ENCODE measurements around the gene SNRPA1. TPM values are rescaled to one million over a fixed set of nuclear protein-coding genes. Genes with fewer than 3 reads are reported as not detected.
A peak's percentile ranks its signal among the peaks of the same experiment; 100 is the strongest.

Gene SNRPA1
- total and polyA plus RNA-seq, 12 donors: 23.8 to 51.4 (median 29.9) TPM

GRCh38 chr15:101248274-101248673 lies 46.8 kb downstream of the SNRPA1 start:
- 70 to 73% methylated on average over 3 of the region's 3 CpGs for WGBS, 2 donors
- Histone ChIP-seq H3K27ac (peak overlapping the region in 1 of 10 donors; percentile 80), H3K27me3 (no peaks in the 10 kb centered on the region), H3K36me3 (peaks cover 0 to 23% (median 0%) of the 10 kb centered on the region in 9 donors), H3K4me3 (peak overlapping the region in 2 of 10 donors; percentile 77 to 96), H3K9me3 (no peaks in the 10 kb centered on the region), H3K4me1 (peaks cover 19 to 85% (median 82%) of the 10 kb centered on the region in 9 donors)
- intact Hi-C loops (cut with DNase I): loop anchor here in 4 of 10 donors (5.0 to 10.0 kb wide), 3 partner anchors 53 to 63 kb away; no protein-coding TSS in a partner anchor
- DNase-seq (no peak), ATAC-seq (no peak)
- no peak for TF ChIP-seq CTCF (IDR thresholded peaks at IDR 0.05)

- intact Hi-C loops (cut with DNase I): loop anchor here in 4 of 10 donors (5.0 to 10.0 kb wide), 3 partner anchors 52 to 62 kb away; no protein-coding TSS in a partner anchor
- WGBS, 2 donors: 70% methylated on average over 10 of the region's 10 CpGs
Measured at GRCh38 chr15:101246824-101247745, 48.0 kb downstream of the SNRPA1 start.

GRCh38 chr15:101246391-101246790 lies 48.7 kb downstream of the SNRPA1 start:
- WGBS, 2 donors: 60 to 70% methylated on average over 6 of the region's 6 CpGs
- Histone ChIP-seq H3K27ac (peak overlapping the region in 4 of 10 donors; percentile 25 to 80 (median 38)), H3K27me3 (no peaks in the 10 kb centered on the region), H3K4me3 (peak overlapping the region in 2 of 10 donors; percentile 16 to 28), H3K9me3 (no peaks in the 10 kb centered on the region), H3K36me3 (peaks cover 0 to 31% (median 0%) of the 10 kb centered on the region in 9 donors), H3K4me1 (peaks cover 19 to 94% (median 91%) of the 10 kb centered on the region in 9 donors)
- DNase-seq (no peak), ATAC-seq (no peak)
- intact Hi-C loops (cut with DNase I): loop anchor here in 4 of 10 donors (5.0 to 10.0 kb wide), 3 partner anchors 52 to 62 kb away; no protein-coding TSS in a partner anchor
- TF ChIP-seq CTCF (IDR thresholded peaks at IDR 0.05): no peak

More at GRCh38 chr15:101246824-101247745, 48.0 kb downstream of the SNRPA1 start:
- peak overlapping the region in 4 of 10 donors; percentile 25 to 80 (median 38) for H3K27ac ChIP-seq
- H3K9me3 ChIP-seq: no peaks in the 10 kb centered on the region
- no peaks in the 10 kb centered on the region for H3K27me3 ChIP-seq
- peaks cover 0 to 27% (median 0%) of the 10 kb centered on the region in 9 donors for H3K36me3 ChIP-seq
- DNase-seq (no peak), ATAC-seq (no peak)
- peaks cover 19 to 88% (median 84%) of the 10 kb centered on the region in 9 donors for H3K4me1 ChIP-seq
- peak overlapping the region in 3 of 10 donors; percentile 9 to 28 (median 16) for H3K4me3 ChIP-seq
- no peak for TF ChIP-seq CTCF (IDR thresholded peaks at IDR 0.05)

- H3K27ac ChIP-seq: peak overlapping the region in 2 of 10 donors; percentile 28 to 80
- WGBS, 2 donors: 89 to 90% methylated on average over 14 of the region's 14 CpGs
- peaks cover 0 to 37% (median 0%) of the 10 kb centered on the region in 9 donors for H3K36me3 ChIP-seq
- TF ChIP-seq CTCF (IDR thresholded peaks at IDR 0.05): no peak
- DNase-seq (no peak), ATAC-seq (no peak)
- H3K4me1 ChIP-seq: peaks cover 19 to 100% (median 97%) of the 10 kb centered on the region in 9 donors
- no peaks in the 10 kb centered on the region for H3K27me3 ChIP-seq
- H3K9me3 ChIP-seq: no peaks in the 10 kb centered on the region
- H3K4me3 ChIP-seq: no peak overlapping the region
- intact Hi-C loops (cut with DNase I): loop anchor here in 7 of 10 donors (5.0 to 10.0 kb wide), 7 partner anchors 38 to 153 kb away; no protein-coding TSS in a partner anchor
Measured at GRCh38 chr15:101244889-101245668, 50.0 kb downstream of the SNRPA1 start.
